HG03520 (cell line): Measurements from ENCODE around the gene ATP4A.

Experiments
- ATAC-seq: cut with Tn5 transposase; IDR thresholded peaks from one replicate; pipeline ENCODE4 v1.9.1; 2021; ENCODE audit warnings: mild to moderate bottlenecking, moderate library complexity; ENCODE audit not compliant: unreplicated experiment

Gene ATP4A

DNA sequence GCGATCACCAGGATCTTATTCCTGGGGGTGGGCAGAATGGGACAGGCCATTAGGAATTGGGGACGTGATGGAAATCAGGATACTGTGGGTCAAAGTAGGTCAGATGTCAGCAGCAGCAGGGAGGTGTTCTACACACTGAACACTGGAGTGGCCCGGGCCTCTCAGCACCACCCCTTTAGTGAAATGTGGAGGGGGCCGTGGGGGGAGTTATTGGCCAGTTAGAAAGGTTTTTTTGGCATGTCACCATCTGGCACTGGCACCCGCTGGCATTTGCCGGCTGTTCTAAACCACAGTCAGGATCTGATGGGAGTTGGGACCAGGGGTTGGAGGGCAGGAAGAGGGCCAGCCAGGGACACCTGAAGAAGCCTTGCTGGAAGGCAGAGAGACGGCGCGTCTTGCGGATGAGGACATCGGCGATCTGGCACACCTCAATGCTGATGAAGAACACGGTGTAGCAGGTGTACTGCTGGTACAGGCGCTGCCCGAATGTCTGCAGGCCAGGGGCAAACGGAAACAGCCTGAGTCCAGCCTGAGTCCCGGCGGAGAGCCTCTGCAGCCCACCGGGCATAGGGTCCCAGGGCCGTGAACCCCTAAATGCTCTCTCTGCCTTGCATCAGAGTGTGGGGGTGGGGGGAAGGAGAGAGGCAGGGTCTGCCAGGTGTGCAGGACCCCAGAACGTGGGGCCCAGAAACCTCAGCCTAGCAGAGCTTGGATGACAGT lies 12.2 kb downstream of the ATP4A start:
- no peak for ATAC-seq

DNA sequence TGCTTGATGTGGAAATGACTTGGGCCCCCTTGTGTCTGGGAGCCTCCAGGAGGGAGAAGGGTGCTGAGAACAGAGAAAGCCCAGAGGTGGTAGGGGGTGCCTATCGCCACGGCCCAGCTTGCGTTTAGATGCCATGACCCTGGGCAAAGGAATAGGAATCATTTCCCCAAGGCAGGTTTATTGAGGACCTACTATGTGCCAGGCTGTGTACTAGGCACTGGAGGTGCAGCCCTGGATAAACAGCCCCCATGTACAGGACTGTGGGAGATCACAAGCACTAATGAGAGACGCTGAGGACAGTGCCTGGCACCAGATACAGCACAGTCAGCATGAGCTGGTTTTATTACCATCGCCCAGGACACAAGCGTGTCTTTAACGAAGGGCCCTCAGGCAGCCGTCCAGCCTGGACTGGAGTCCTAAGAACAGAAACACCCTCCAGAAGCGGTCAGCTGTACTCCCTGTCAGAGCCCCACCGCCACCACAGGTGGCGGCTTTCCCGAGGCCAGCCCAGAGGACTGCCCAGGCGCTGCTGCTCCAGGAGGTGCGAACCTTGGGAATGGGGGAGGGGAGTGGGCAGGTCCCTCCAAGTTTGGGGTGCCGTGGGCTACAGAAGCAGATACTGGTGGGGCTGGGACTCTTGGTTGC lies 13.5 kb downstream of the ATP4A start:
- no peak for ATAC-seq

DNA sequence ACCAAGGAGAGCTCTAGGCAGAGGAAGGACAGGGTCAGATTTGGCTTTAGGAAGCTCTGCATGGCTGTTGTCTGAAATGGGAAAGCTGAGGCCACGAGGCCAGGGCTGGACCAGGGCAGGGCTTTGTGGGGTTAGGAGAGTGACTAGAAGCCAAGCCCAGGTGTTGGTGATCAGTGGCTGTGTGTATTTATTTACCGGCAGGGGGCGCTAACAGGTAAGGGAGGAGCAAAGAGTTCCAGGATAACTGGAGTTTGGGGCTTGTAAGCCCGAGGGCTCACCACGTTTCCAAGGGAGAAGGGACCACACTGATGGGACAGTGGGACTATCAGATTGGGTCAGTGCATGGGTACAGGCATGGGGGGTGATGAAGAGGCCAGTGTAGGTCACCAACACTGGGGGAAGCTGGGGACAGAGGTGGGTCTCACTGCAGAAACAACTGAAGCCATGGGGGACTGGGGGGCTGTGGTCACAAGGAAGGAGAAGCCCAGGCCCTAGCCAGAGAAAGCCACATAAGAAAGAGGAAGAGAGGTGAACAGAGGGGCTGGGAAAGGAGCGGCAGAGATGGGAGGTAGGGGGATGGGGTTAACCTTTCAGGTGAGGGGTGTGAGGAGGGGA lies 14.2 kb downstream of the ATP4A start:
- no peak for ATAC-seq

DNA sequence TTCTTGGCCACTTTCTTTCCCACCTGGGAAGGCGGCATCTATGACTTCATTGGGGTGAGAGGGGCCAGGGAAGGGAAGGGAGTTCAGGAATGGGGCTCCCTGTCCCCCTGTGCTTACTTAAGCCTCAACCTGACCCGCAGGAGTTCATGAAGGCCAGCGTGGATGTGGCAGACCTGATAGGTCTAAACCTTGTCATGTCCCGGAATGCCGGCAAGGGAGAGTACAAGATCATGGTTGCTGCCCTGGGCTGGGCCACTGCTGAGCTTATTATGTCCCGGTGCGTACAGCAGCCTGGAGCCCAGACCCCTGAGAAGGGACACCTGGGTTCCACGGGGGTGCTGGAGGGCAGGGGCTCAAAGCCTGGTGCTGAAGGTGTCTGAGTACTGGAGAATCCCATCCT lies 16.9 kb downstream of the ATP4A start:
- no peak for ATAC-seq

DNA sequence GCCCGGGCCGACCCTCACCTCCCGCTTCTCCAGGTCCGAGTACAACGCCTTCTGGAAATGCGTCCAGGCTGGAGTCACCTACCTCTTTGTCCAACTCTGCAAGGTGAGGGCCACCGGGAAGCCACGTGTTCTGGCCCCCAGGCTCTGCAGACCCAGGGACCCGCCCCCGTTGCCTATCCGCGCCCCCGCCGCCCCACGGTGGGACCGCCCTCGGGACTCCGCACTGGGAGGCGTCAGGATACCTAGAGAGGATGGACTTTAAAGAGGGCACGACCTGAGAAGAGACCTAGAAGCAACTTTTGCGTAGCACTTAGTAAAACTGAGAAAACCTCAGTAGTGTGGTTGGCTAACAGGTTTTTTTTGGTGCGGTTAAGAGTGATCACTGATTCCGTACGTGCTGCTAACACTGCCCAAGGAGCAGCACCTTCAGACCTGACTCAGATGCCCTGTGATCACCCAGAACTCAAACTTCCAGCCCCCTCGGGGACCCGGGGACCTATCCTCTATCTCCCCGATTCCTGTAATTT lies 17.5 kb downstream of the ATP4A start:
- ATAC-seq = peak; percentile 29

DNA sequence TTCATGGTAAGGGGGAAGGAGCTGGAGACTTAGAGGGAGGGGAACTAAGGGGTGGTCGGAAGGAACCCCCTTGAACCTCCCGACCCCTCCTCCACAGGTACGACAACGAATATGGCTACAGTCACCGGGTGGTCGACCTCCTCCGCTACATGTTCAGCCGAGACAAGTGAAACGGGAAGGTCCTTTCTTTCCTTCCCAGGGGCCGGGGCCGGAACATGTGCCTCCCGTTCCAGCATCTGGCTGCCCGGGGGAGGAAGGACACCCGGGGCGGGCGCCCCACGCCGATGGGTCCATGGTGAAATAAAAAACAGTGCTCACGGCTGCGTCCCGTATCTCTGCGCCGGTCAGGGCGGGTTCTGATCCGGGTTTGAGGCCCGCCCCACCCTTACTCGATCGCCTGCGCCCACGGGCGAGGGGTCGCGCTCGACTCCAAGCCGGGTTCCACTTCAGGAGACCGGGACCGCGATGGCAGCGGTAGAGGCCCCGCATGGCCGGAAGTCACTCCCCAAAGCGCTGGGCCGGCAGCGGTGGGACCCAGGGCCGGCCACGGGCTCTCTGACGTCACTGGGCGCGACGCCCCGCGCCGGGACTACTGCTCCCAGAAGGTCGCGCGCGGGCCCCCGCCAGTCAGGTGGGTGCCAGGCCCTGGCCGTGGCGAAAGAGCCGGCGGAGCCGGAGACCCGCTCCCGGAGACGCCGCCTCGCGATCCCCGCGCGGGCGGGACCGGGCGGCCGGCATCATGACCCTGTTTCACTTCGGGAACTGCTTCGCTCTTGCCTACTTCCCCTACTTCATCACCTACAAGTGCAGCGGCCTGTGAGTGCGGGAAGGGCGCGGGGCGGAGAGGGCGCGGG lies 18.2 kb downstream of the ATP4A start, which contains the start of gene TMEM147:
TSS of gene TMEM147 (plus strand) at position 626 of the 854 bp plus-strand sequence. CDS start at position 740, 114 bp downstream.
- ATAC-seq = peak; percentile 75

DNA sequence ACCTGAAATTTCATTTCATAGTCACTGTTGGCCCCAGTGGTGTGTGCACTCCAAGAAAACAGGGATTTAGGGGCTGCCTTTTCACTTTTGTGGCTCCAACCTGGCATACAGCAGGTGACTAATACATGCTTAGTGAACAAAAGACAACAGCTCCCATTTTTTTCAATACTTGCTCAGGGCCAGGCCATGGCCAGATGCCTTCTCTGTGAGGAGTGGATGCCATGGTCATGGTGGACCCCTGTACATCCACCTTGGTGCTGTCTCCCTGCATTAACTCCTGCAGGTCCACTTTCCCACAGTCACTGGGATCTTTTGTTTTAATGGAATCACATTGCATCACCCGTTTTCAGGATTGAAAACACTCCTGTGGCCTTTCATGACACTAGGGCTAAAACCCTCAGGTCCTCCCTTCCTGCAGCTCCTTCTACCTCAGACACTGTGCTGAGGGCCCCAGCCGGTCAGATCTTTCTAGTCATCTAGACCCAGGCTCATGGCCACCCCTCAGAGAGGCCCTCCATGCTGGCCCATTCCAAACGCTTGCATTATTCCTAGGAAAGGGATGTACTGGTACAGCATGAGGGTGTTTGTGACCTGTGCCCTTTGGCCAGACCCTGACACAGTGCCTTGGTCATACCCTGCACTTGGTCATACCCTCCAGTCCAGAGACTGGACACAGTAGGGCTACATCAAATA lies 19.2 kb downstream of the ATP4A start:
- no peak for ATAC-seq

DNA sequence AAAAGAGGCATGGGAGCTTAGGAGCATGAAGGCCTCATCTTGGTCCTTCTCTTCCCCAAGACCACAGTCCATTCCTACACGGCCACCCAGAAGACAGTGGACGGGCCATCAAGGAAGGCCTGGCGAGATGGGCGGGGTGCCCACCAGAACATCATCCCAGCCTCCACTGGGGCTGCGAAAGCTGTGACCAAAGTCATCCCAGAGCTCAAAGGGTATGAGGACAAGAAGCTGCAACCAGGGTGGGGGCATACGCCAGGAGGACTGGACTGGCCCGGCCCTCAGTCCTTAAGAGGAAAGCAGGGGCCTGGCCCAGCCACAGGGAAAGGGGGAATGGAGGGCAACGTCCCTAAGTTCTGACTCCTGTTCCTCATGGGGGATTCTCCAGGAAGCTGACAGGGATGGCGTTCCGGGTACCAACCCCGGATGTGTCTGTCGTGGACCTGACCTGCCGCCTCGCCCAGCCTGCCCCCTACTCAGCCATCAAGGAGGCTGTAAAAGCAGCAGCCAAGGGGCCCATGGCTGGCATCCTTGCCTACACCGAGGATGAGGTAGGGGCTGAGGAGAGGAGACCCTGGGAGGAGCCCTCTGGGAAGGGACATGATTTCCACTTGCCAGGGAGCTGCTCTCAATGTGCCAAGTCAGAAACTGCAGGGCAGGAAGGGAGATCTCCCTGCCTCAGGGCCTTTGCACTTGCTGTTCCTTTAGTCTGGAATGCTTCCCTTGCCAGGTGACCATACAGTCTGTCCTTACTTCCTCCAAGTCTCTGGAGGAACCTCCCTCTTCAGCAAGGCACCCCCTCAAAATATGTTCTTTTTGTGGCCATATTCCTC lies 20.0 kb downstream of the ATP4A start:
- ATAC-seq = no peak

DNA sequence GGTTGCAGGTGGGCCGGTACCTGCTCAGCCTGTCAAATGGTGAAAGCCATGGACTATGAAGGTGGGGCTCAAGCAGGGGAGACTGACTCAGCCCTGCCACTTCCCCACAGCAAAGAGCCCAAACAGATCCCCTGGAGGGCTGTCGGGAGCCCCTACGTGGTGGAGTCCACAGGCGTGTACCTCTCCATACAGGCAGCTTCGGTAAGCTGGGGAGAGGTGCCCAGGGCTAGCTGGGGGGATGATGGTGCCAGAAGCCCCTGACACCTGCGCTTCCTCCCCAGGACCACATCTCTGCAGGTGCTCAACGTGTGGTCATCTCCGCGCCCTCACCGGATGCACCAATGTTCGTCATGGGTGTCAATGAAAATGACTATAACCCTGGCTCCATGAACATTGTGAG lies 21.2 kb downstream of the ATP4A start:
- ATAC-seq = no peak

DNA sequence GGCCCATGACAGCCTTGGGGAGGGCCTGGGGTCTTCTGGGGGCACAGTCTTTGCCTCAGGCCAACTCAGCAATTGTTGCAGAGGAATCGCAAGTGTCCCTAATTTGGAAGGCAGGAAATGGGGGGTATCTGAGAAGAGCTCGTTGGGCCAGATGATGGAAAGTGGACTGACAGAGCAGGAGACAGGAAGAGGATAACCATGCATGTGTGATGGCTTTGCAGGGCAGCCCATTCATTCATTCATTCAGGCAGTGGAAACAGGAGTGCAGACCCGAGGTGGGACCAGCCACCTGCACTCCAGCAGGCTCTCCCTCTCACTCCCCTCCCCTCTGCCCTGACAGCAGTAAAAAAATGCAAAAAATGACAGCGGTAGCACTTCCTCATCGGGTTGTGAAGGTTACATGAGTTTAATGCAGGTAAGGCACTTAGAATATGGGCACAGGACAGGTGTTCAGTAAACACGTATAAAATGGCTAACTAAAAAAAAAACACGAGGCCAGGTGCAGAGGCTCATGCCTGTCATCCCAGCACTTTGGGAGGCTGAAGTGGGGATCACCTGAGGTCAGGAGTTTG lies 23.0 kb downstream of the ATP4A start:
- ATAC-seq = no peak

DNA sequence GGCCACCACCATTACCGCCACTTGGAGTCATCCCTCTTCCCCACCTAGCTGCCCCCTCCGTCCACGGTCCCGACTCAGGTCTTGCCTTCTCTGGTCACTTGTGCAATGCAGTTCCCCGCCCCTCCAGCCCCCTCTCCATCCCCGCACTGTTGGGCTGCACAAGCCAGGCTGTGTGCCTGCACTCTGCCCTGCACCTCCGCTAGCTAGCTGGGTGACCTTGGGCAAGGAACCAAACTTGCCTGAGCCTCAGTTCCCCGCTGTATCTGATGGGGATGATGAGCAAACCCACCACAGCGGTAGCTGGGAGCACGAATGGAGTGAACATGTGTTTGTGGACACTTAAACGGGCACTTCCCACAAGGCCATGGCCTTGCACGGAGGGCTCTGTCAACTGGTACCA lies 23.6 kb downstream of the ATP4A start:
- no peak for ATAC-seq

DNA sequence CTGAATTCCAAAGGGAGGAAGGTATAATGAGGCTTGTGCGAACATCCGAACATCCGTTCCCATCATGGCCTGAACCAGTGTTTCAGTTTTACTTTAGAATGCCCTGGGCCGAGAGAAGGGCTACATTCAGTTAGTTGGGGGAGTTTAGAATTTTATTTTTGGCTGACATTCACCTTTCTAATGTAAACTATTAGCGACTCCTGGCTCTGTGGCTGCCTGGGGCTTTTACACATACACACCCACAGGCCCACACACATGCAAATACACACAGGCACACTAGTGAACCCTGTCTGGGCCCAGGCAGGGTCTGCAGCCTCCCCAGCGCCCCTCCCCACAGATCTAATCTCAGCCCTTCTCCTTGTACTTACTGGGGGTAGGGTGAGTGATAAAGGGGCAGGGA lies 24.1 kb downstream of the ATP4A start:
- no peak for ATAC-seq

DNA sequence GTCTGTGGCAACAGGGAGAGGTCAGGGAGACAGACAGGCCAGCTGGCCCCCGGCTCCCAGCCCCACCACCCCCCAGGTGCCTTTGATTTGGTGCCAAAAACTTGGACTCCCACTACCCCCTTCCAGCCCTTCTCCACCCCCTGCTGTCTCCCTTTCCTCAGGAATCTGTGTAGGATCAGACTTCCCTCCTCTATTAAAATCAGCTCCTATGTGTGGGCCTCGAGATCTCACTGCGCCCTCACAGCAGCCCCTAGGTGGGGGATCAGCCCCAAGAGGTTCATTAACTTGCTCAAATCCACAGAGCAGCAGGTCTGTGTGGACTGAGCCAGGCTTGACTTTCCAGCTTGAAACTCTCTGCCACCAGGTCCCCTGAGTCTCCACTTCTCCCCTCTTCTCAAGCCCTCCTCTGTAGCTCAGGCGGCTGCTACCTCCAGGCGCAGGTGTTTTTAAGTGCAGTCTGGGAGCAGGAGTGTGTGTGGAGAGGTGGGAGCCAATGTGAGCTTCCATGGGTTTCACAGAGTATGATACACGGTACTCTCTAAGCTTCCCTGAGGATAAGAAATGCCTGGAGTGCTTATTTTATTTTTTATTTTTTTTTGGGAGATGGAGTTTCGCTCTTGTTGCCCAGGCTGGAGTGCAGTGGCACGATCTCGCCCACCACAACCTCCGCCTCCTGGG lies 28.5 kb downstream of the ATP4A start:
- ATAC-seq = no peak

DNA sequence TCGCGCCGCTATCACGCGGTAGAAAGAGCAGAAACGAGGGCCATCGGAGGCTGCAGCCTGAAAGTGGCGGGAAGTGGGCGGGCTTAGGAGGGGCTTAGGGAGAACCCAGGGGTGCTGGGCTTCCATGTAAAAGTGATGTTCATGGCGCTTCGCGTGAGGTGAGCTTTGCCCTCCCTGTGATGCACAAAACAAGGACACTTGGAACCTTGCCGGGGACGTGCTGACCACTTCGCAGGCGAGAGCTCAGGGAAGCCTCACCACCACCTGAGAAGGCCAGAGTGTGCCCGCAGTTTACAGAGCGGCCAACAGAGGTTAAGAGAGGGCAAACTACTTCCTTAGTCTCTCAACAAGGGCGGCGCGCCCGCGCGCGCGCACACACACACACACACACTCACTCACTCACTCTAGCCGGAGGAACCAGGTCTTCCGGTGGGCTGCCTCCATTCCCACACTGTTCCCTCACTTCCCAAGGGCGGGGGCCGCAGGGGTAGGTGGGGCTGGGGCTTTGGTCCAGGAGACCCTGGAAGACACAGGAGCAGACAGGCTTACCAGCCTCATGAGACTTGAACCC lies 29.6 kb downstream of the ATP4A start:
- no peak for ATAC-seq

DNA sequence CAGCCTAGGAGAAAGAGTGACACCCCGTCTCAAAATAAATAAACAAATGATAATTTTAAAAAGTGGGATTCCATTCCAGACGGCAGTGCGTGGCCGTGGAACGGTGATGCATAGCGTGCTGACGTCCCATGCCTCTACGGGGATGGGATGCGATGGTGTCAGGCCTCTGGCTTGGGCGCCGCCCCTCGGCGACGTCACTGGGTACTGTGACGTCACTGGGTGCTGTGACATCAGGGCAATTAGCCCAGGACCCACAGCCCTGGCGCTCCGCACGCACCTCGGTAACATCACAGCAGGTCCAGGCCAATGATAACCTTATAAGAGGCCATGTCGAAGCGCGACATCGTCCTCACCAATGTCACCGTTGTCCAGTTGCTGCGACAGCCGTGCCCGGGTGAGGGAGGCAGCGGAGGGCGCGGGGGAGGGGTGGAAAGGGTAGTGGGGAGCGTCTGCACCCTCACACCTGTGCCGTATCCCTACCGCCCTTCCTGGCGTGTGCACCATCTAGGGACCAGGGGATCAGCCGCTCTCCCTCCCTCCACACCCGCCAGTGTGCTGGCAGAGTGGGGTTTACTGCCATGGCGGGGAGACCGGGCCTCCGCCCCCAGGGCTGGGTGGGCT lies 30.1 kb downstream of the ATP4A start, which contains the start of gene GAPDHS:
TSS of gene GAPDHS (plus strand) at position 256 of the 621 bp plus-strand sequence. CDS start at position 328, 72 bp downstream.
- ATAC-seq = no peak

DNA sequence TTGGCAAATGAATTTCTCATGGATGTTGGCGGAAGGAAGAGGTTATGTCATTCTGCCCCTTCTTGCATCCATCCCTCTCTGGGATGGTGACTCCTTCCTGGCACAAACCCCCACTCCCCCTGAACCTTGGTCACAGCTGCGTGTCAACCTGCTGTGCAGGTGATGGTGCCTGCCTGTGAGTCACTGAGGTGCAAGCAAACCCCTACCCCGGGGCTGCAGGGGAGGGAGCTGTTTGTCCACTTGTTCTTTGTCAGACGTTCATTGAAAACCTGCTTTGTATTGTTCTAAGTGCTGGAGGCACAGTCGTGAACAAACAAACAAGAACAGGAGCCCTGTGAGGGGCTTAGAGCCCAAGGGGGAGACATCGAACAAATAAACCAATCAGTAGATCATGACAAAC lies 32.2 kb downstream of the ATP4A start:
- ATAC-seq = no peak
